WERI-Rb-1 (cell line): ENCODE measurements around the gene KRT84.

ENCODE experiments used
- DNase-seq: peaks from one replicate; pipeline ENCODE4 v3.0.0-alpha.2; 2020
- H3K27ac ChIP-seq: fragments of 250-450 bp; sonication (Bioruptor Pico); 2 replicates; pipeline ENCODE4 v1.5.1; 2020; ENCODE audit warnings: mild to moderate bottlenecking, moderate library complexity
- H3K27me3 ChIP-seq: fragments of 250-450 bp; sonication (Bioruptor Pico); 2 replicates; pipeline ENCODE4 v1.5.1; 2021; ENCODE audit warnings: mild to moderate bottlenecking, low read depth, moderate library complexity; ENCODE audit not compliant: insufficient read depth, severe bottlenecking
- H3K36me3 ChIP-seq: fragments of 250-450 bp; sonication (Bioruptor Pico); 2 replicates; pipeline ENCODE4 v1.5.1; 2020; ENCODE audit warnings: mild to moderate bottlenecking, moderate library complexity
- H3K4me3 ChIP-seq: 2 replicates; pipeline ENCODE4 v1.5.1; 2011; ENCODE audit warnings: low read depth, mild to moderate bottlenecking, control low read depth, low read length
- H3K9me3 ChIP-seq: fragments of 250-450 bp; sonication (Bioruptor Pico); 2 replicates; pipeline ENCODE4 v1.5.1; 2021; ENCODE audit warnings: mild to moderate bottlenecking, moderate library complexity; ENCODE audit not compliant: severe bottlenecking
- TF ChIP-seq, protein P1 (sequence below): IDR thresholded peaks from 2 replicates; pipeline ENCODE4 v1.5.1; 2011; ENCODE audit warnings: low read depth, mild to moderate bottlenecking, control low read depth, inconsistent platforms, low read length

Gene KRT84

GRCh38 chr12:52401526-52401925, 16.1 kb upstream of the KRT84 start:
- H3K27me3 ChIP-seq = peaks cover 98% of the 10 kb centered on the region
- no peak overlapping the region for H3K27ac ChIP-seq
- H3K9me3 ChIP-seq = no peaks in the 10 kb centered on the region
- H3K36me3 ChIP-seq = no peaks in the 10 kb centered on the region
- no peak for DNase-seq
- H3K4me3 ChIP-seq = no peak overlapping the region
- TF ChIP-seq, protein P1, sequence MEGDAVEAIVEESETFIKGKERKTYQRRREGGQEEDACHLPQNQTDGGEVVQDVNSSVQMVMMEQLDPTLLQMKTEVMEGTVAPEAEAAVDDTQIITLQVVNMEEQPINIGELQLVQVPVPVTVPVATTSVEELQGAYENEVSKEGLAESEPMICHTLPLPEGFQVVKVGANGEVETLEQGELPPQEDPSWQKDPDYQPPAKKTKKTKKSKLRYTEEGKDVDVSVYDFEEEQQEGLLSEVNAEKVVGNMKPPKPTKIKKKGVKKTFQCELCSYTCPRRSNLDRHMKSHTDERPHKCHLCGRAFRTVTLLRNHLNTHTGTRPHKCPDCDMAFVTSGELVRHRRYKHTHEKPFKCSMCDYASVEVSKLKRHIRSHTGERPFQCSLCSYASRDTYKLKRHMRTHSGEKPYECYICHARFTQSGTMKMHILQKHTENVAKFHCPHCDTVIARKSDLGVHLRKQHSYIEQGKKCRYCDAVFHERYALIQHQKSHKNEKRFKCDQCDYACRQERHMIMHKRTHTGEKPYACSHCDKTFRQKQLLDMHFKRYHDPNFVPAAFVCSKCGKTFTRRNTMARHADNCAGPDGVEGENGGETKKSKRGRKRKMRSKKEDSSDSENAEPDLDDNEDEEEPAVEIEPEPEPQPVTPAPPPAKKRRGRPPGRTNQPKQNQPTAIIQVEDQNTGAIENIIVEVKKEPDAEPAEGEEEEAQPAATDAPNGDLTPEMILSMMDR = no peak

GRCh38 chr12:52400906-52401305, 15.5 kb upstream of the KRT84 start:
- no peaks in the 10 kb centered on the region for H3K9me3 ChIP-seq
- no peak overlapping the region for H3K4me3 ChIP-seq
- H3K27ac ChIP-seq = no peak overlapping the region

DNA sequence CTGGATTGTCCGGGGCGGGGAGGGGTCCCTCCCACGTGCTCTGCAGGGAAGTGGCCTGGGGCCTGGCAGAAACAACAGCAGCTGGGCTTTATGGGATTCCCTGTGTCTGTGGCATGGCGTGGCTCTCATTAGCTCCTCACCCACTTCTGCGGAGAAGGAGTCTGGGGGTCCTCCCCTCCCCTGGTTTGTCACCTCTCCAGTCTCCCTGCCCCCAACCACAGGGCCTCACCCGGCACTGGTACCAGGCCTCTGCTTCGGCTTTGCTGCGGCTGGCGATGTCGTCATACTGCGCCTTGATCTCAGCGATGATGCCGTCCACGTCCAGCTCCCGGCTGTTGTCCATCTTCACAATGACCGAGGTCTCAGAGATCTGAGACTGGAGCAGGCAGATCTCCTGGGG, 14.3 kb upstream of the KRT84 start:
- H3K36me3 ChIP-seq = no peaks in the 10 kb centered on the region
- peaks cover 98% of the 10 kb centered on the region for H3K27me3 ChIP-seq
- DNase-seq = no peak
- H3K4me3 ChIP-seq = no peak overlapping the region
- TF ChIP-seq, protein P1 = no peak
- H3K9me3 ChIP-seq = no peaks in the 10 kb centered on the region
- no peak overlapping the region for H3K27ac ChIP-seq

More at GRCh38 chr12:52400906-52401305, 15.5 kb upstream of the KRT84 start:
- TF ChIP-seq, protein P1 = no peak
- H3K36me3 ChIP-seq = no peaks in the 10 kb centered on the region
- peaks cover 98% of the 10 kb centered on the region for H3K27me3 ChIP-seq
- no peak for DNase-seq

GRCh38 chr12:52398176-52398575, 12.7 kb upstream of the KRT84 start:
- Histone ChIP-seq H3K9me3 (no peaks in the 10 kb centered on the region), H3K27me3 (peaks cover 97% of the 10 kb centered on the region), H3K4me3 (no peak overlapping the region), H3K27ac (no peak overlapping the region), H3K36me3 (no peaks in the 10 kb centered on the region)
- DNase-seq = no peak
- TF ChIP-seq, protein P1 = no peak

DNA sequence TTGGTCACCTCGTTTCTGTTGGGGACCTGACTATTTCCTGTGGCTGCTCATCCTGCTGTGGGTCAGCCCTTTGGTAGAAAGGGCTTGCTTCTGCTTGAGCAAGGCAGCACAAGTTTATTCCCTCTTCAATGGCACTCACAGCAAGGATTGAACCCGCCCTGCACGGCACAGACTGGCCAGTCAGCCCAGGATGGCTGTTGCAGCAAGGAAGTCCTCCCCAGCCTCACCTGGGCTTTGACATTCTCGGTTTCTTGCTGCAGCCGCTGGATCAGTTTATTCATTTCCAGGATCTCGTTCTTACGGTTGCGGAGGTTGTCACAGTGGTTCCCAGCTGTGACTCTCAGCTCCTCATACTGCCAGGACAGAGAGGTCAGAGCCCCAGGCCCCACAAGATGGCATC, 11.2 kb upstream of the KRT84 start:
- no peak overlapping the region for H3K27ac ChIP-seq
- no peaks in the 10 kb centered on the region for H3K36me3 ChIP-seq
- H3K4me3 ChIP-seq = no peak overlapping the region
- H3K9me3 ChIP-seq = no peaks in the 10 kb centered on the region
- peaks cover 96% of the 10 kb centered on the region for H3K27me3 ChIP-seq
- TF ChIP-seq, protein P1 = no peak
- no peak for DNase-seq

- Histone ChIP-seq H3K27ac (no peak overlapping the region), H3K36me3 (no peaks in the 10 kb centered on the region), H3K27me3 (peaks cover 96% of the 10 kb centered on the region), H3K4me3 (no peak overlapping the region), H3K9me3 (no peaks in the 10 kb centered on the region)
- peak; percentile 41 for DNase-seq
- TF ChIP-seq, protein P1 = peak; percentile 59
Measured at GRCh38 chr12:52395761-52396434, 10.4 kb upstream of the KRT84 start.
